Memory B cell (primary cell): ENCODE measurements around the gene NHEJ1.
A peak's percentile ranks its signal among the peaks of the same experiment; 100 is the strongest.

ENCODE experiments used
- ATAC-seq: fragments of 150-1000 bp; cut with Tn5 transposase; 2 replicates; pipeline ENCODE4 v1.10.0; 2021; ENCODE audit warnings: low read depth, mild to moderate bottlenecking, moderate library complexity
- DNase-seq, 2 donors: peaks; one replicate each; pipeline ENCODE4 v3.0.0; 2022; ENCODE audit warnings: low spot score in 2 of 2
- H3K27ac Mint-ChIP-seq: one replicate; pipeline ENCODE4 v1.8.0; 2022; ENCODE audit warnings: mild to moderate bottlenecking, moderate library complexity, mixed read lengths
- H3K27me3 Mint-ChIP-seq: one replicate; pipeline ENCODE4 v1.8.0; 2022; ENCODE audit warnings: mixed read lengths
- H3K36me3 Mint-ChIP-seq: one replicate; pipeline ENCODE4 v1.8.0; 2022; ENCODE audit warnings: mild to moderate bottlenecking, mixed read lengths
- H3K4me1 Mint-ChIP-seq: one replicate; pipeline ENCODE4 v1.8.0; 2022; ENCODE audit warnings: mixed read lengths
- H3K4me3 Mint-ChIP-seq: one replicate; pipeline ENCODE4 v1.8.0; 2022; ENCODE audit warnings: mild to moderate bottlenecking, moderate library complexity, mixed read lengths
- H3K9me3 Mint-ChIP-seq: one replicate; pipeline ENCODE4 v1.8.0; 2022; ENCODE audit warnings: mixed read lengths

The NHEJ1 gene

DNA sequence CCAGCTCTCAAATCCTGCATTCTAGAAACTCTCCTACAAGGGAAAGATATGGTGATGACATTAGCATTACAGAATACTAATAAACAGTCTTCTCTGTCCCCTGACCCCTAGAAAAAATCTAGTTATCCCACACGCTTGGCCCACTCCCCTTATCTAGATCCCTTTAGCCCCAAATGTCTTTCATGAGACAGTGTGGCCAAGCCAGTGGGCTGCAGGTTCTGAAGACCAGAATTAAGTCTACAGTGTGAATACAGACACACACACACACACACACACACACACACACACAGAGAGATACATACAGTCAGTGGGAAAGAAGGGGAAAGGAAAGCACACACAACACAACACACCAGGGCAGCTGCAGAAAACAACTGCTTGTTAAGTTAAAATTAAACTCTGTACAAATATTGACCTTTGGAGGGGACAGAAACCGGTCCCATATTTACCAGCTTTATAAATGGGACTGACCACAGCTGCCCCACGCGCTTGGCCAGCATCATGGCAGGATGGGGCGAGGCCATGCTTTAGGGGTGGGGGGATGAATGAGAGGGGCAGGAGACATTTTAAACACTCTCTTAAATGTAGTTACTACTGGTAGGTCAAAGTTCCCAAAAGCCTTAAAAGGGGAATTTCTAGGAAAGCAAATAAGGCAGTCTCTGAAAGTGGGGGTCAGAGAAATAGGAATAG, 49.1 kb downstream of the NHEJ1 start:
- H3K4me3 Mint-ChIP-seq = no peak overlapping the region
- H3K9me3 Mint-ChIP-seq = no peaks in the 10 kb centered on the region
- peaks cover 17% of the 10 kb centered on the region for H3K36me3 Mint-ChIP-seq
- ATAC-seq = no peak
- no peak for DNase-seq
- peaks cover 23% of the 10 kb centered on the region for H3K4me1 Mint-ChIP-seq
- no peaks in the 10 kb centered on the region for H3K27me3 Mint-ChIP-seq
- no peak overlapping the region for H3K27ac Mint-ChIP-seq

- Mint-ChIP-seq H3K27me3 (no peaks in the 10 kb centered on the region), H3K4me1 (peaks cover 26% of the 10 kb centered on the region), H3K27ac (no peak overlapping the region), H3K4me3 (no peak overlapping the region), H3K36me3 (peaks cover 23% of the 10 kb centered on the region), H3K9me3 (no peaks in the 10 kb centered on the region)
- ATAC-seq = no peak
- no peak for DNase-seq
These were observed 51.1 kb downstream of the NHEJ1 start for GRCh38 chr2:219109471-219109870.

DNA sequence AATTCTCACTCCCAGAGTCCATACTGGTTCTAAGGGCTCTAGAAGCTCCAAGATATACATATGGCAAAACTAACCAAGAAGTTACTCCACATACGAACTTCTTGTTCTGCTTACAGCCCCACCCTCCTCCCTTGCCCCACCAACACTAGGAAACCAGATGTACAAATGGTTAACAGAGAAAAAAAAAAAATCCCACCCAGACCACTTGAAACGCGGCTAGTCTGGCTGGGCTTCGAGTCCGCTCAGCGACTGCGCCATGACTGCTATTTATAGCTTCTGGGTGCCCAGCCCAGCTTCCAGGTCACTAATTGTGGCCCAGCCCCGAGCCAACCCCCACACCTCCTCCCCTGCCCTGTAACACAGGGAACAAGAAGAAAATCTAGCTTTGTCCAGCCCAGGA, 52.9 kb downstream of the NHEJ1 start:
- H3K4me1 Mint-ChIP-seq = peaks cover 14% of the 10 kb centered on the region
- H3K36me3 Mint-ChIP-seq = peaks cover 21% of the 10 kb centered on the region
- DNase-seq (no peak), ATAC-seq (no peak)
- H3K27me3 Mint-ChIP-seq = no peaks in the 10 kb centered on the region
- H3K4me3 Mint-ChIP-seq = no peak overlapping the region
- H3K9me3 Mint-ChIP-seq = no peaks in the 10 kb centered on the region
- no peak overlapping the region for H3K27ac Mint-ChIP-seq

- Mint-ChIP-seq H3K4me1 (peaks cover 9% of the 10 kb centered on the region), H3K36me3 (peaks cover 20% of the 10 kb centered on the region), H3K27me3 (no peaks in the 10 kb centered on the region), H3K27ac (no peak overlapping the region), H3K9me3 (no peaks in the 10 kb centered on the region), H3K4me3 (no peak overlapping the region)
- no peak for ATAC-seq
- no peak for DNase-seq
These were observed 54.4 kb downstream of the NHEJ1 start for GRCh38 chr2:219106251-219106650.

DNA sequence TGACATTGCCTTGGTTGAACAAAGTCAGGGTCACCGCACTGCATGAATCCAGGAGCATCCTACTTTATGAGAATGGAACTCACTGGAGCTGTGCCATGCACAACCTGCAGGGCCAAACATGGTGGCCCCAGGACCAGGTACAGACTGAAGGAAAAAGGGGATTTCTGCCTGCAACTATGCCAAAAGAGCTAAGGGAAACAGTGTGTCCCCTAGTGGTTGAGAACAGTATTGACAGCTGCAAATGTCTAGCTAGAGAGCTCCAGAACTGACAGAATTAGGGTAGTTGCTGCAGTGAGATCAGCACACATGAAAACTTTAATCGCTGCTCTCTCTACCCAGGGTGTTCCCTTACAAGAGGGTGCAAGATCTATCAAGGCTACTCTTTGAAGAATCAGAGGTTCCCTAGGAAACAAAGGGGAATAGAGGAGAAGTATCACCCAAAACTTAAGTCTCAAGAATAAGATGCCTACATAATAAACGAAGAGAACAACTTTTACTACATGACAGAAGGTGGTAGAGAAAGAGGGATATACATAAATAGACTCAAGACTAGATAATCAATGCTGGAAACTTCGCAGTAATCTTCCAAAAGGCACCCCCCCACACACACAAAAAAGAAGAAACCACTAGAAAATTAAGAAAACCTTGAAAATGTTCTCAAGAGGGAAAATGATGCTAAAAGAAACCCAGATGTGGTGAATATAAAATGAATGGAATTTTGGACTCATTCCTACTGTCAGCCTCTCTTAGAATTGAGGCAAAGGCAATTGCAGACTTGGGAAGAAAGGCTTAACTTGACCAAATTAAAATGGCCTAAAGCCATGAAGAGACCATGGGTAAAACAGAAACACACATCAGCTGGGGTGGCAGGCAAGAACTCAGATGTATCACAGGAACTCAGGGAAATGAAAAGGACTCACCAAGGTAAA, 56.2 kb downstream of the NHEJ1 start:
- H3K9me3 Mint-ChIP-seq = no peaks in the 10 kb centered on the region
- DNase-seq (no peak), ATAC-seq (peak; percentile 55)
- H3K27ac Mint-ChIP-seq = no peak overlapping the region
- no peaks in the 10 kb centered on the region for H3K27me3 Mint-ChIP-seq
- peaks cover 9% of the 10 kb centered on the region for H3K4me1 Mint-ChIP-seq
- H3K4me3 Mint-ChIP-seq = no peak overlapping the region
- peaks cover 14% of the 10 kb centered on the region for H3K36me3 Mint-ChIP-seq

DNA sequence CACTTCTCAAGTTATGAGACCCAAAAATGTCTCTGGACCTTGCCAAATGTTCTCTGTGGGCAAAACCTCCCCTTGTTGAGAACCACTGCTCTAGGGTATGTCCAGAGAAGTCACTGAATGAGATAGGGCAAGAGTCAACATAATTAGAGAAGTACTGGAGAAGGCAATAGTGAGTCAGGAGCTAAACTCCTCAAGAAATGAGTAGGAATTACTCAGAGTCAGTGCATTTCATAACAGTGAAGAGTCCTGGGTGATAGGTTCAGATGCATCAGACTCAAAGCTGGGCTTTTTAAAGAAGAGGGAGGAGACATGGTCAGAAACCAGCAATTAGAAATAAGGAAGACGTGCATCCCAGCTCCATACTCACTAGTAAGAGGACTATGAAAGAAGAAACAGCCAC, 61.3 kb downstream of the NHEJ1 start:
- no peak for ATAC-seq
- no peaks in the 10 kb centered on the region for H3K27me3 Mint-ChIP-seq
- no peaks in the 10 kb centered on the region for H3K4me1 Mint-ChIP-seq

DNA sequence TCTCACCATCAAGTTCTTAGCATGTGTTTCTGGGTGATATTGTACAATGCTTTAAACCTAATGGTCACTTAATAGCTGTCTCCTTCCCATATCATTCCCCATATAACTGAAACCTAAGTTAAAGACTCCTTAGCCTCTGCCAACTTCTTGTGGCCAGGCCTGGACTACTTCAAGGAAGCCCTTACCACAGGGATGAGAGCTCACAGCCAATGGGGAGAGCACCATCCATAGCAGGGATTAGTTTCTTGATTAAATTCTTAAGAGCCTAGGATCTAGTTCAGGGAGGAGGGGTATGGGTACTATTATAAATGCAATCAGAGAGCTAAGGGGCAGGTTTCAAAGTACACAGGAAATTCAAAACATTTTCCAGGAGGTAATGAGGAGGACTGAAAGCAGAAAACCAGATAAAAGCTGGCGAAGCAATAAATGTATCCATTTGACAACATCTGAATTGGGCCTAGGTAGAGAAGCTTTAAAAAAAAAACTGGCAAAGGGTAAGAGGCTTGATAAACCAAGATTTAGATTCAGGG, 65.1 kb downstream of the NHEJ1 start:
- H3K27ac Mint-ChIP-seq = no peak overlapping the region
- peaks cover 2% of the 10 kb centered on the region for H3K4me1 Mint-ChIP-seq
- H3K27me3 Mint-ChIP-seq = no peaks in the 10 kb centered on the region
- no peaks in the 10 kb centered on the region for H3K9me3 Mint-ChIP-seq
- DNase-seq (no peak), ATAC-seq (no peak)
- peaks cover 18% of the 10 kb centered on the region for H3K36me3 Mint-ChIP-seq
- H3K4me3 Mint-ChIP-seq = no peak overlapping the region

More for the DNA sequence above, 61.3 kb downstream of the NHEJ1 start:
- DNase-seq = no peak
- H3K4me3 Mint-ChIP-seq = no peak overlapping the region
- H3K36me3 Mint-ChIP-seq = peaks cover 9% of the 10 kb centered on the region
- no peaks in the 10 kb centered on the region for H3K9me3 Mint-ChIP-seq
- H3K27ac Mint-ChIP-seq = no peak overlapping the region

- no peak for ATAC-seq
- no peak overlapping the region for H3K27ac Mint-ChIP-seq
These were observed 66.4 kb downstream of the NHEJ1 start for GRCh38 chr2:219094171-219094570.

GRCh38 chr2:219090436-219091299, 69.9 kb downstream of the NHEJ1 start:
- DNase-seq = no peak
- H3K36me3 Mint-ChIP-seq = peaks cover 27% of the 10 kb centered on the region
- H3K9me3 Mint-ChIP-seq = no peaks in the 10 kb centered on the region
- no peak for ATAC-seq
- peaks cover 4% of the 10 kb centered on the region for H3K4me1 Mint-ChIP-seq
- no peaks in the 10 kb centered on the region for H3K27me3 Mint-ChIP-seq
- H3K27ac Mint-ChIP-seq = no peak overlapping the region
- H3K4me3 Mint-ChIP-seq = no peak overlapping the region

More at GRCh38 chr2:219094171-219094570, 66.4 kb downstream of the NHEJ1 start:
- H3K4me1 Mint-ChIP-seq = peaks cover 2% of the 10 kb centered on the region
- H3K4me3 Mint-ChIP-seq = no peak overlapping the region
- no peak for DNase-seq
- peaks cover 23% of the 10 kb centered on the region for H3K36me3 Mint-ChIP-seq
- no peaks in the 10 kb centered on the region for H3K27me3 Mint-ChIP-seq
- H3K9me3 Mint-ChIP-seq = no peaks in the 10 kb centered on the region

GRCh38 chr2:219089330-219089729, 71.3 kb downstream of the NHEJ1 start:
- ATAC-seq (no peak), DNase-seq (no peak)
- no peaks in the 10 kb centered on the region for H3K27me3 Mint-ChIP-seq
- H3K4me3 Mint-ChIP-seq = no peak overlapping the region
- peaks cover 4% of the 10 kb centered on the region for H3K4me1 Mint-ChIP-seq
- H3K27ac Mint-ChIP-seq = no peak overlapping the region
- peaks cover 23% of the 10 kb centered on the region for H3K36me3 Mint-ChIP-seq
- H3K9me3 Mint-ChIP-seq = no peaks in the 10 kb centered on the region

GRCh38 chr2:219087848-219088247, 72.8 kb downstream of the NHEJ1 start:
- no peak for ATAC-seq
- H3K27me3 Mint-ChIP-seq = no peaks in the 10 kb centered on the region
- H3K27ac Mint-ChIP-seq = no peak overlapping the region

DNA sequence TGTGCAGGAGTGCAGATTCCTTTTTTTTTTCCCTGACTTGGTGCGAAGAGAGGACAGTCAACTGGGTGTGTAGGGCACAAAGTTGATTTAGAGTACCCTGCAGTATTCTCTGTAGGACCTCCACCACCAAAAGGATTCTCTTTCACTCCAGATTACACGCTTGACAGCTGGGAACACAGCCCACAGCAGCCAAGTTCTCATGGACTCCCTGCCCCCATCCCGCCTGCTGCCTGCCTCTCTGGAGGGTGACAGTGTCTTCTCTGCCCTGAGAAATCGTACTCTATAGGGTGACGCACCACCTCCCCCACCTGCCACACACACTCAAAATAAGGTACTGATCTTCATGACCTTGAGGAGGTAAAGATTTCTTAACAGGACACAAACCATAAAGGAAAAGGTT, 73.3 kb downstream of the NHEJ1 start:
- no peak for ATAC-seq
- Mint-ChIP-seq H3K4me1 (peaks cover 7% of the 10 kb centered on the region), H3K27me3 (no peaks in the 10 kb centered on the region), H3K4me3 (no peak overlapping the region), H3K9me3 (no peaks in the 10 kb centered on the region), H3K36me3 (peaks cover 16% of the 10 kb centered on the region), H3K27ac (no peak overlapping the region)
- no peak for DNase-seq

More at GRCh38 chr2:219087848-219088247, 72.8 kb downstream of the NHEJ1 start:
- DNase-seq = no peak
- H3K4me3 Mint-ChIP-seq = no peak overlapping the region
- H3K4me1 Mint-ChIP-seq = peaks cover 4% of the 10 kb centered on the region
- H3K36me3 Mint-ChIP-seq = peaks cover 16% of the 10 kb centered on the region
- no peaks in the 10 kb centered on the region for H3K9me3 Mint-ChIP-seq

DNA sequence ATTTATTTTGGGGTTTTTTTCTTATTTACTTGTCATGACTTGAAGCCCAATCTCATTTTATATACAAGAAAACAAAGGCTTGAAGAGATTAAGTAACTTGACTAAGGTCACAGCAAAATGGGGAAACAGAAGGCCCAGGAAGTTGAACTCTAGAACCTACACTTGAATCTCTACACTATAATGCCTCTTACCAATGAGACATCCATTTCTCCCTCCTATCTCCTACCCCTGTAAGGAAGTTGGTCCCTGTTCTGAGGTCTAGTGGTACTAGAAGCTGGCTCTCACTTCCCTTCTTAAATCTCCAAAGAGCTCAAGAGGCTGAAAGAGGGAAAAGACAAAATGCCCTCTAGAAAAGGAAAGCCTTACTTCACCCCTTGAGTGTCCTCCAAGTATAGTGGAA, 74.4 kb downstream of the NHEJ1 start:
- Mint-ChIP-seq H3K27me3 (no peaks in the 10 kb centered on the region), H3K9me3 (no peaks in the 10 kb centered on the region), H3K4me3 (no peak overlapping the region), H3K36me3 (peaks cover 16% of the 10 kb centered on the region), H3K4me1 (peaks cover 14% of the 10 kb centered on the region), H3K27ac (no peak overlapping the region)
- ATAC-seq (no peak), DNase-seq (no peak)
